ENCODE results near the gene IGFBP6.

- TF ChIP-seq CTCF (IDR thresholded peaks at IDR 0.05): no peak
- no peak for TF ChIP-seq POLR2A (IDR thresholded peaks at IDR 0.05)
Observed at GRCh38 chr12:53147653-53148052, 50.2 kb downstream of the IGFBP6 start.

All from adrenal gland (tissue), 5 donors.